ENCODE results near the gene IL1RL2.

GRCh38 chr2:102252236-102252635 is 65.4 kb downstream of the IL1RL2 start:
- TF ChIP-seq, protein P1, sequence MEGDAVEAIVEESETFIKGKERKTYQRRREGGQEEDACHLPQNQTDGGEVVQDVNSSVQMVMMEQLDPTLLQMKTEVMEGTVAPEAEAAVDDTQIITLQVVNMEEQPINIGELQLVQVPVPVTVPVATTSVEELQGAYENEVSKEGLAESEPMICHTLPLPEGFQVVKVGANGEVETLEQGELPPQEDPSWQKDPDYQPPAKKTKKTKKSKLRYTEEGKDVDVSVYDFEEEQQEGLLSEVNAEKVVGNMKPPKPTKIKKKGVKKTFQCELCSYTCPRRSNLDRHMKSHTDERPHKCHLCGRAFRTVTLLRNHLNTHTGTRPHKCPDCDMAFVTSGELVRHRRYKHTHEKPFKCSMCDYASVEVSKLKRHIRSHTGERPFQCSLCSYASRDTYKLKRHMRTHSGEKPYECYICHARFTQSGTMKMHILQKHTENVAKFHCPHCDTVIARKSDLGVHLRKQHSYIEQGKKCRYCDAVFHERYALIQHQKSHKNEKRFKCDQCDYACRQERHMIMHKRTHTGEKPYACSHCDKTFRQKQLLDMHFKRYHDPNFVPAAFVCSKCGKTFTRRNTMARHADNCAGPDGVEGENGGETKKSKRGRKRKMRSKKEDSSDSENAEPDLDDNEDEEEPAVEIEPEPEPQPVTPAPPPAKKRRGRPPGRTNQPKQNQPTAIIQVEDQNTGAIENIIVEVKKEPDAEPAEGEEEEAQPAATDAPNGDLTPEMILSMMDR (IDR thresholded peaks at IDR 0.05): no peak
- TF ChIP-seq SIN3A (IDR thresholded peaks at IDR 0.05; ENCODE audit: borderline replicate concordance, insufficient read depth, low read depth, low read length) (no peak), POLR2AphosphoS5 (IDR thresholded peaks at IDR 0.05; ENCODE audit: low read depth, low read length) (no peak)
